Sigmoid colon (tissue), 4 donors: ENCODE measurements around the gene OTUD1.

Source experiments
- EP300 ChIP-seq, 4 donors: sonication (generic); formaldehyde crosslinking; IDR thresholded peaks; one replicate each; pipeline ENCODE4 v1.6.1; 2017; ENCODE audit warnings: antibody characterized with exemption in 4 of 4
- TF ChIP-seq, protein P1 (sequence below), 4 experiments: fragments of 450-650 bp in 3 of 4; fragments of 200-600 bp in 1 of 4; IDR thresholded peaks; one replicate each; pipeline ENCODE4 v1.5.1; 2016 to 2019; ENCODE audit warnings: antibody characterized with exemption in 4 of 4, mild to moderate bottlenecking in 3 of 4, moderate library complexity in 2 of 4

DNA sequence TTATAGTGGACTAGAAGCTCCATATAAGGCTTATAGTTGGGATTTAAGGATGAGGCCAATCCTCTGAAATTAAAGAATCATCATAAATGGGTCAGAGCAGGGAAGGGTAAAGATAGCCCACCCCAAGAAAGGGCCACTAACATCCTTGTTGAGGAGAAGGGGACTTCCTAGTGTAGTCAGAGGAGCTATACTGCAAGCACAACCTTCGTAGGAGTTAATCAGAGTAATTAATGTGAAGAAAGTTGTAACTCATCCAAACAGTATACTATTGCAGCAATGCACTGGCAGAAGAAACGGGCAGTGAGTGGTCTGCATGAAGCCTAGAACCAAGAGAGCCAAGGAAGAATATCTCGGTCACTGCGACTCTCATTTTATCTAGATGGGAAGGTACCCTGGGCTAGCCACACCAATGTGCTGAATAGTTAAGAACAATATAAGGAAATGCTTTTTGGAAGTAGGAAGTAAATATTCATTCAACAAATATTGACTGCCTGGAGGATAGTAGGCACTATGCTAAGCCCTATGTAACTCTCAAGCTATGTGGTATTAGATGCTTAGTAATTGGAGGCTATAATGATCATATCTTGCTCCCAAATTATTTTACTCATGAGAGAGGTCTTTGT is 13.3 kb downstream of the OTUD1 start:
- TF ChIP-seq, protein P1, sequence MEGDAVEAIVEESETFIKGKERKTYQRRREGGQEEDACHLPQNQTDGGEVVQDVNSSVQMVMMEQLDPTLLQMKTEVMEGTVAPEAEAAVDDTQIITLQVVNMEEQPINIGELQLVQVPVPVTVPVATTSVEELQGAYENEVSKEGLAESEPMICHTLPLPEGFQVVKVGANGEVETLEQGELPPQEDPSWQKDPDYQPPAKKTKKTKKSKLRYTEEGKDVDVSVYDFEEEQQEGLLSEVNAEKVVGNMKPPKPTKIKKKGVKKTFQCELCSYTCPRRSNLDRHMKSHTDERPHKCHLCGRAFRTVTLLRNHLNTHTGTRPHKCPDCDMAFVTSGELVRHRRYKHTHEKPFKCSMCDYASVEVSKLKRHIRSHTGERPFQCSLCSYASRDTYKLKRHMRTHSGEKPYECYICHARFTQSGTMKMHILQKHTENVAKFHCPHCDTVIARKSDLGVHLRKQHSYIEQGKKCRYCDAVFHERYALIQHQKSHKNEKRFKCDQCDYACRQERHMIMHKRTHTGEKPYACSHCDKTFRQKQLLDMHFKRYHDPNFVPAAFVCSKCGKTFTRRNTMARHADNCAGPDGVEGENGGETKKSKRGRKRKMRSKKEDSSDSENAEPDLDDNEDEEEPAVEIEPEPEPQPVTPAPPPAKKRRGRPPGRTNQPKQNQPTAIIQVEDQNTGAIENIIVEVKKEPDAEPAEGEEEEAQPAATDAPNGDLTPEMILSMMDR (IDR thresholded peaks at IDR 0.05): no peak
- no peak for TF ChIP-seq EP300 (IDR thresholded peaks at IDR 0.05)
